VCaP (cell line): ENCODE results near the gene CANT1.

Experiments
- H3K27ac ChIP-seq: fragments of 450-650 bp; 2 replicates; pipeline ENCODE4 v1.5.1; 2017
- TF ChIP-seq, protein P1 (sequence below): fragments of 450-650 bp; conservative IDR thresholded peaks from 2 replicates; pipeline ENCODE4 v1.5.1; 2017; ENCODE audit warnings: mild to moderate bottlenecking, moderate library complexity

Gene CANT1

DNA sequence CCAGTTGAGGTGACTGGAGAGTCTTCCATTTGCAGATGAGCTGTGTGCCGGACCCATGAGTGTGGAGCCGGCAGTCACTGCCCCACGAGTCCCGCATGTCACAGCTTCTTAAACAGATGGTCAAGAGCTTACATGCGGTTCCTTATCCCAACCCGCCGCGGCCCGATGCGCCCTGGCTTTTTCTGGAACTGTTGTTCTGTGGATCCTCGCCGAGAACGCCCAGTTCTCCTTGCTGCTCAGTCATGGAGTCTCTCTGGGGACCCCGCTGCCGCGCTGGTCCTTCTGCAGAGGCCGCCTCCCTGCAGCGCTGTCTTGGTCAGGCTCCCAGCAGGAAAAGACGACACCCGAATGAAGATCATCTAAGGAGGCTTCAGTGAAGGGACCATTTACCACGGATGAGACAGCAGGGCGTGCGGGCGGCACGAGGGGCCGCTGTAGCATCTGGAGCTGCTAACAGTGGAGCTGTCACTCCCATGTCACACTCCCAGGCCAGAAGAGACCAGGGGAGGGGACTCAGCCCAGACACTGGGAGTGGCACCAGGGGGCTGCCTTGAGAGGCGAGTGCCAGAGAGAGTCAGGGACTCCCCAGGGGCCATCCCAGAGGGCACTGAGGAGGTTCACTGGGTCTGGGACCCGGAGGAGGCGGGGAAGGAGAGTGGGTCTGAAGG is 19.1 kb downstream of the CANT1 start:
- TF ChIP-seq, protein P1, sequence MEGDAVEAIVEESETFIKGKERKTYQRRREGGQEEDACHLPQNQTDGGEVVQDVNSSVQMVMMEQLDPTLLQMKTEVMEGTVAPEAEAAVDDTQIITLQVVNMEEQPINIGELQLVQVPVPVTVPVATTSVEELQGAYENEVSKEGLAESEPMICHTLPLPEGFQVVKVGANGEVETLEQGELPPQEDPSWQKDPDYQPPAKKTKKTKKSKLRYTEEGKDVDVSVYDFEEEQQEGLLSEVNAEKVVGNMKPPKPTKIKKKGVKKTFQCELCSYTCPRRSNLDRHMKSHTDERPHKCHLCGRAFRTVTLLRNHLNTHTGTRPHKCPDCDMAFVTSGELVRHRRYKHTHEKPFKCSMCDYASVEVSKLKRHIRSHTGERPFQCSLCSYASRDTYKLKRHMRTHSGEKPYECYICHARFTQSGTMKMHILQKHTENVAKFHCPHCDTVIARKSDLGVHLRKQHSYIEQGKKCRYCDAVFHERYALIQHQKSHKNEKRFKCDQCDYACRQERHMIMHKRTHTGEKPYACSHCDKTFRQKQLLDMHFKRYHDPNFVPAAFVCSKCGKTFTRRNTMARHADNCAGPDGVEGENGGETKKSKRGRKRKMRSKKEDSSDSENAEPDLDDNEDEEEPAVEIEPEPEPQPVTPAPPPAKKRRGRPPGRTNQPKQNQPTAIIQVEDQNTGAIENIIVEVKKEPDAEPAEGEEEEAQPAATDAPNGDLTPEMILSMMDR, result no peak
- H3K27ac ChIP-seq, result no peak overlapping the region

DNA sequence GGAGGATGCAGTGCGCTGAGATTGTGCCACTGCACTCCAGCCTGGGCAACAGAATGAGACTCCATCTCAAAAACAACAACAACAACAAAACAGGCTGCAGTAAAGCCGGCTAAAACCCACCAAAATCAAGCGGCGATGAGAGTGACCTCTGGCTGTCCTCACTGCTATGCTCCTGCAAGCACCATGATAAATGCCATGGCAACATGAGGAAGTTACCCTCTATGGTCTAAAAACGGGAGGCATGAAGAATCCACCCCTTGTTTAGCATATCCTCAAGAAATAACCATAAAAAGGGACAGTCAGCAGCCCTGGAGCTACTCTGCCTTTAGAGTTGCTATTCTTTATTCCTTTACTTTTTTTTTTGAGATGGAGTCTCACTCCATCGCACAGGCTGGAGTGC is 21.4 kb downstream of the CANT1 start:
- H3K27ac ChIP-seq, result peak overlapping the region; percentile 81
- TF ChIP-seq, protein P1, result no peak

DNA sequence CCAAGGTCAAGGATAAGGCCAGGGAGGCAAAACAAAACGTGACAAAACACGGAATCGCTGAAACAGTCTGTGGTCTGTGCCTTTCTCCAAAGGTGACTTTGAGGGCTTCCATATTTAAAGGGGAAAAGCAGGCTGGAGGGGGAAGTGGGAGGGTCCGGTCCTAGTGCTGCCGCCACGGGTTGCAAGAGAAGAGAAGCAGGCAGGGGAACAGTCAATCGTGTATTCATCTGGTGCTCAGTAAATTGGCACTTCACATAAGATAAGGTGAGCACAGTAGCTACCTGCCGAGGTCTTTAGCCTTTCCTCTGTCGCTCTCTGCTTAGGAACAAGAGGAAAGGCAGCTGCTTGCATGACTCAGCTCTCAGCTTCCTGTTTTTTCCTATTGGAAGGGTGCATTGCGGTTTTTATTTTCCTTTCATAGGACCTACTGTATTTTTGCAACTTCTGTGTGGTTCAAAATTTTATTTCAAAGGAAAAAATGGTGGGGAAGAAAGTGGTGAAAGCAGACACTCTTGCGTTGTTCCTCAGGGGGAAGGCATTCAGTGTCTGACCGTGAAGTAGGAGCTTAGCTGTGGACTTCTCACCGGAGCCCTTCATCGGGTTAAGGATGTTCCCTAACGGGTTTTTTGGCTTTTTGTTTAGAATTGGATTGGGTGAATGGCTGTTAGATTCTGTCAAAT is 22.8 kb downstream of the CANT1 start:
- H3K27ac ChIP-seq, result peak overlapping the region; percentile 81
- TF ChIP-seq, protein P1, result no peak

DNA sequence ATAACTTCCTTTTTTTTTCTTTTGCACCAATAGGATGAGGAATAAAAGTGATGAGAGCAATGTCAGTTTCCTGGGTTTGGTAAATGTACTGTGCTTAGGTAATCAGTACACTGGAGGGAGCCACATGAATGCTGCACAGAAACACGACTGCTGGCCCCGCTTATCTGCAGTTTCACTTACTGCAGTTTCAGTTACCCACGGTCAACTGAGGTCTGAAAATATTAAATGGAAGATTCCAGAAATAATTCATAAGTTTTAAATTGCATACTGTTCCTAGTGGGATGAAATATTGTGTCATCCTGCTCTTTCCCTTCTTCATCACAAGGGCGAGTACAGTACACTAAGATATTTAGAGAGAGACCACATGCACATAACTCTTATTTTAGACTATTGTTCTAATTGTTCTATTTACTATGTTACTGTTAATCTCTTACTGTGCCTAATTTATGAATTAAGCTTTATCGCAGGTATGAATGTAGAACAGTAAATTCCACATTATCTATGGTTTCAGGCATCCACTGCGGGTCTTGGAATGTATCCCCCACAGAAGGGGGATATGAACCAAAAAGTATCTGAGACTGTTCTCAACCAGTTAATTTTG is 23.4 kb downstream of the CANT1 start:
- TF ChIP-seq, protein P1, result peak; percentile 83
- peak overlapping the region; percentile 81 for H3K27ac ChIP-seq

DNA sequence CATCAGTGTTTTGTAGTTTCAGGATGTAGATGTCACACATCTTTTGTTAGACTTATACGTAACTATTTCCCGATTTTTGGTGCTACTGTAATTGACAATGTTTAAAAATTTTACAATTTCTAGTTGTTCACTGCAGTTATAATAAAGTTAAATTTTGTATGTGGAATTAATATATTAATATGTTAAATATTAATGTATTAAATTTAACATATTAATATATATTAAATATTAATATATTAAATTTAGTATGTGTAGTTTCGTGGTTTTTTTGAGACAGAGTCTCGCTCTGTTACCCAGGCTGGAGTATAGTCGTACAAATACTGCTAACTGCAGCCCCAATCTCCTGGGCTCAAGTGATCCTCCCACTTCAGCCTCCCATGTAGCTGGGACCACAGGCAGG is 24.2 kb downstream of the CANT1 start:
- TF ChIP-seq, protein P1, result no peak
- peak overlapping the region; percentile 81 for H3K27ac ChIP-seq

DNA sequence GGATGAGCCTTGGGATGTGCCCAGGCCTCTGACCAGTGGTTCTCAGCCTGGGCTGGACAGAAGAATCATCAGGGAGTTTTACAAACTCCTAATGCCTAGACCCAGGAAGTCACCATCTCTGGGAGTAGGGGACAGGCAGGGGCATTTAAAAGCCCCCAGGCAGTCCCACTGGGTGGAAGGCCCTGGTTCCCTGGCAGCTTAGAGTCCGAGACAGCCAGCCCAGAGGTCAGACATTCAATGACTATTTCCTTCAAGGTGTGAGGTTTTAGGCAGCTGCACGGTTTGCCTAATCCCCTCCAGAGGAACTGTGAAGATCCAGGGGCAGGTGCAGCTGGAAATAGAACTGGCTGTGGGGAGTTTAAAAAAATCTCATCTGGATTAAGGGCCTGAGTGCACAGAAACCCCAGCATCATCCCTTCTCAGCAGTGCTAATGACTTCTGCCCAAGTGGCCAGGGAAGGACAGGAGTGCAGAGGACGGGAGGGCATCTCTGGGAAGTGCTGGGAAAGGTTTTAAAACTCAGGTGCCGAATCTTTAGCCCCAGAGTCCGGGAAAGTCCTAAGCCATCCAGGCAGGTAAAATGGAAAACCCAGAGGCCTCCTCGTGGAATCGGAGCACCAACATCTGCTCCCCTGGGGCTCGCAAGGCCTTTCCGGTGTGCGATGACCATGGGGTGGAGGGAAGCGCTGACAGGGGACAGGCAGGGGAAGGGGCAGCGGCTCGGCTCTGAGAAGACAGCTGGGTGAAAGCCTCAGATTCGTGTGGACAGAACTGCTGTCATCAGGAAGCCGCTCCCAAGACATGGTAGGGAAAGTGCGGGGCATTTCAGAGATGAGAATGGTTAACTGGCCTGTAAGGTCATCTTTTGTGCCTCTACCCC is 28.3 kb downstream of the CANT1 start:
- TF ChIP-seq, protein P1, result no peak
- peak overlapping the region; percentile 78 for H3K27ac ChIP-seq

DNA sequence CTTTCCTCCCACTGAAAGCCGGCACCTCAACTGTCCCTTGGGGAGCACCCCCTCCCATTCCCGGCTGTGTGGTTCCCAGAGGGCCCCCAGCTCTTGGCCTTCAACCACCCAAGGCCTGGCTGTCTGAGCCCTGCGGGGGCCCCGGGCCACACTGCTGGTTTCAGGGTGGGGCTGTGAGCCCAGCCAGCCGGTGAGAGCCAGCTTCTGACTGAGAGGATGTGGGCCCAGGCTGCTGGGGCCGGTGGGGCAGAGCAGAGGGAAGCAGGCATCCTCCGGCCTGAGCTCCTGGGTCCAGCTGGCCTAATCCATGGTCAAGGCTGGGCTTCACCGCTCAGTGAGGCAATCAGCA is 29.0 kb downstream of the CANT1 start:
- TF ChIP-seq, protein P1, result no peak
- peak overlapping the region; percentile 78 for H3K27ac ChIP-seq
